Stimulated activated CD8-positive, alpha-beta memory T cell treated with anti-CD3 and anti-CD28 coated beads, Interleukin-12 subunit alpha, Interleukin-12 subunit beta, amount 100 ng/mL, for 4 hours (primary cell): Measurements from ENCODE around the gene LMNTD2.

ENCODE experiments used
- DNase-seq: peaks from one replicate; pipeline ENCODE4 v3.0.0-alpha.2; 2020; ENCODE audit warnings: low read depth

Gene LMNTD2

GRCh38 chr11:551596-551995 lies 8.9 kb downstream of the LMNTD2 start:
- DNase-seq = no peak

GRCh38 chr11:551131-551530 lies 9.4 kb downstream of the LMNTD2 start:
- no peak for DNase-seq

- DNase-seq = no peak
Observed at GRCh38 chr11:550746-551085, 9.8 kb downstream of the LMNTD2 start.

- no peak for DNase-seq
Observed at GRCh38 chr11:550021-550745, 10.4 kb downstream of the LMNTD2 start.

- no peak for DNase-seq
Observed at GRCh38 chr11:548700-549603, 11.6 kb downstream of the LMNTD2 start.

GRCh38 chr11:545171-545570 lies 15.4 kb downstream of the LMNTD2 start:
- no peak for DNase-seq

- no peak for DNase-seq
Observed at GRCh38 chr11:544817-545166, 15.7 kb downstream of the LMNTD2 start.

- DNase-seq = no peak
Observed at GRCh38 chr11:541433-541885, 19.1 kb downstream of the LMNTD2 start.

GRCh38 chr11:540583-541432 lies 19.7 kb downstream of the LMNTD2 start:
- no peak for DNase-seq

GRCh38 chr11:539971-540481 lies 20.5 kb downstream of the LMNTD2 start:
- DNase-seq = no peak

GRCh38 chr11:538431-539051 lies 22.0 kb downstream of the LMNTD2 start:
- DNase-seq = no peak

GRCh38 chr11:537622-538430 lies 22.7 kb downstream of the LMNTD2 start:
- no peak for DNase-seq

- peak; percentile 91 for DNase-seq
Observed at GRCh38 chr11:536841-537621, 23.5 kb downstream of the LMNTD2 start, which contains the start of gene LRRC56. Gene LRRC56 (plus strand): TSS chr11:537527. CDS start chr11:540685, 3,158 bp downstream.

- DNase-seq = peak; percentile 92
Observed at GRCh38 chr11:535519-536454, 24.8 kb downstream of the LMNTD2 start, which contains the start of gene HRAS. Gene HRAS (minus strand): TSS chr11:535576.

- no peak for DNase-seq
Observed at GRCh38 chr11:535210-535518, 25.4 kb downstream of the LMNTD2 start.

GRCh38 chr11:534396-535209 lies 25.9 kb downstream of the LMNTD2 start:
- DNase-seq = no peak

- no peak for DNase-seq
Observed at GRCh38 chr11:533586-534395, 26.7 kb downstream of the LMNTD2 start.
